Measurements from ENCODE around the gene PSD4.

The PSD4 gene

GRCh38 chr2:113156278-113157117 lies 17.3 kb upstream of the PSD4 start:
- Histone ChIP-seq H3K36me3 (ENCODE audit: low read depth) (no peaks in the 10 kb centered on the region), H3K9me3 (ENCODE audit: severe bottlenecking) (no peaks in the 10 kb centered on the region), H3K27me3 (ENCODE audit: insufficient read depth, poor library complexity, severe bottlenecking) (no peaks in the 10 kb centered on the region), H3K4me3 (ENCODE audit: severe bottlenecking) (peak overlapping the region; percentile 54), H3K4me1 (ENCODE audit: insufficient read depth, poor library complexity, severe bottlenecking) (peaks cover 22% of the 10 kb centered on the region), H3K27ac (ENCODE audit: poor library complexity, severe bottlenecking) (peak overlapping the region; percentile 95)
- TF ChIP-seq CTCF (IDR thresholded peaks at IDR 0.05; ENCODE audit: poor library complexity, severe bottlenecking), result no peak
- DNase-seq (ENCODE audit: low spot score) (no peak), ATAC-seq (ENCODE audit: low read depth) (no peak)

- Histone ChIP-seq H3K9me3 (ENCODE audit: severe bottlenecking) (no peaks in the 10 kb centered on the region), H3K36me3 (ENCODE audit: low read depth) (no peaks in the 10 kb centered on the region), H3K27me3 (ENCODE audit: insufficient read depth, poor library complexity, severe bottlenecking) (no peaks in the 10 kb centered on the region), H3K27ac (ENCODE audit: poor library complexity, severe bottlenecking) (peak overlapping the region; percentile 95), H3K4me1 (ENCODE audit: insufficient read depth, poor library complexity, severe bottlenecking) (peaks cover 22% of the 10 kb centered on the region), H3K4me3 (ENCODE audit: severe bottlenecking) (peak overlapping the region; percentile 54)
- no peak for TF ChIP-seq CTCF (IDR thresholded peaks at IDR 0.05; ENCODE audit: poor library complexity, severe bottlenecking)
- ATAC-seq (ENCODE audit: low read depth), result peak; percentile 58
- DNase-seq (ENCODE audit: low spot score), result no peak
Observed at GRCh38 chr2:113157118-113157896, 16.5 kb upstream of the PSD4 start.

- TF ChIP-seq CTCF (IDR thresholded peaks at IDR 0.05; ENCODE audit: poor library complexity, severe bottlenecking), result no peak
- H3K27me3 ChIP-seq (ENCODE audit: insufficient read depth, poor library complexity, severe bottlenecking), result no peaks in the 10 kb centered on the region
- peak; percentile 89 for ATAC-seq (ENCODE audit: low read depth)
- H3K27ac ChIP-seq (ENCODE audit: poor library complexity, severe bottlenecking), result peak overlapping the region; percentile 95
- DNase-seq (ENCODE audit: low spot score), result no peak
- no peaks in the 10 kb centered on the region for H3K9me3 ChIP-seq (ENCODE audit: severe bottlenecking)
- no peaks in the 10 kb centered on the region for H3K36me3 ChIP-seq (ENCODE audit: low read depth)
- H3K4me1 ChIP-seq (ENCODE audit: insufficient read depth, poor library complexity, severe bottlenecking), result peaks cover 22% of the 10 kb centered on the region
- H3K4me3 ChIP-seq (ENCODE audit: severe bottlenecking), result peak overlapping the region; percentile 54
Observed at GRCh38 chr2:113157897-113158753, 15.6 kb upstream of the PSD4 start.

GRCh38 chr2:113158884-113159553 lies 14.8 kb upstream of the PSD4 start:
- peak overlapping the region; percentile 95 for H3K27ac ChIP-seq (ENCODE audit: poor library complexity, severe bottlenecking)
- no peak for ATAC-seq (ENCODE audit: low read depth)

More at GRCh38 chr2:113158884-113159553, 14.8 kb upstream of the PSD4 start:
- TF ChIP-seq CTCF (IDR thresholded peaks at IDR 0.05; ENCODE audit: poor library complexity, severe bottlenecking), result no peak
- Histone ChIP-seq H3K4me3 (ENCODE audit: severe bottlenecking) (no peak overlapping the region), H3K36me3 (ENCODE audit: low read depth) (no peaks in the 10 kb centered on the region), H3K9me3 (ENCODE audit: severe bottlenecking) (no peaks in the 10 kb centered on the region), H3K27me3 (ENCODE audit: insufficient read depth, poor library complexity, severe bottlenecking) (no peaks in the 10 kb centered on the region), H3K4me1 (ENCODE audit: insufficient read depth, poor library complexity, severe bottlenecking) (peaks cover 22% of the 10 kb centered on the region)
- DNase-seq (ENCODE audit: low spot score), result no peak

All from RWPE2 (cell line).